ENCODE data around the gene STX8.

DNA sequence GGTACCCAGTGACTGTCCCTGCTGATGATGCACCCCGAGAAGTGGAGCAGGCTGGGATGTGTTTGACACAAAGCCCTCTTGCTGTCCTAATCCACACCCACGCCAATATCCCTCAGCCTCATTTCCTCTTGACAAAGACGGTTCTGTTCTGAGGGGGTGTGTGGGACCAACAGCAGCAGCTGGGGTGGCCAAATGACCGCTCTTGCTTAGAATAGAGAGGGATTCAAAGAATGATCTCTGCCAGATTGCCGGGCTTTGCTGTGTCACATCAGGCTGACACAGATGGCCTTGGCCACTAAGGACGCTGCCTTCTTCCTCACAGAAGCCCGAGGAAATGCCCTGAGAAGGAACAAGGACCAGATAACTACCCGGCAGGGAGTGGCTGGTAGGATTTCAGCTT, 303.6 kb downstream of the STX8 start:
- no peak for TF ChIP-seq POLR2A (IDR thresholded peaks at IDR 0.05)
- TF ChIP-seq, protein P1, sequence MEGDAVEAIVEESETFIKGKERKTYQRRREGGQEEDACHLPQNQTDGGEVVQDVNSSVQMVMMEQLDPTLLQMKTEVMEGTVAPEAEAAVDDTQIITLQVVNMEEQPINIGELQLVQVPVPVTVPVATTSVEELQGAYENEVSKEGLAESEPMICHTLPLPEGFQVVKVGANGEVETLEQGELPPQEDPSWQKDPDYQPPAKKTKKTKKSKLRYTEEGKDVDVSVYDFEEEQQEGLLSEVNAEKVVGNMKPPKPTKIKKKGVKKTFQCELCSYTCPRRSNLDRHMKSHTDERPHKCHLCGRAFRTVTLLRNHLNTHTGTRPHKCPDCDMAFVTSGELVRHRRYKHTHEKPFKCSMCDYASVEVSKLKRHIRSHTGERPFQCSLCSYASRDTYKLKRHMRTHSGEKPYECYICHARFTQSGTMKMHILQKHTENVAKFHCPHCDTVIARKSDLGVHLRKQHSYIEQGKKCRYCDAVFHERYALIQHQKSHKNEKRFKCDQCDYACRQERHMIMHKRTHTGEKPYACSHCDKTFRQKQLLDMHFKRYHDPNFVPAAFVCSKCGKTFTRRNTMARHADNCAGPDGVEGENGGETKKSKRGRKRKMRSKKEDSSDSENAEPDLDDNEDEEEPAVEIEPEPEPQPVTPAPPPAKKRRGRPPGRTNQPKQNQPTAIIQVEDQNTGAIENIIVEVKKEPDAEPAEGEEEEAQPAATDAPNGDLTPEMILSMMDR (IDR thresholded peaks at IDR 0.05), result no peak
- no peak for TF ChIP-seq EP300 (IDR thresholded peaks at IDR 0.05)
